ENCODE data around the gene C14orf180.

The C14orf180 gene

DNA sequence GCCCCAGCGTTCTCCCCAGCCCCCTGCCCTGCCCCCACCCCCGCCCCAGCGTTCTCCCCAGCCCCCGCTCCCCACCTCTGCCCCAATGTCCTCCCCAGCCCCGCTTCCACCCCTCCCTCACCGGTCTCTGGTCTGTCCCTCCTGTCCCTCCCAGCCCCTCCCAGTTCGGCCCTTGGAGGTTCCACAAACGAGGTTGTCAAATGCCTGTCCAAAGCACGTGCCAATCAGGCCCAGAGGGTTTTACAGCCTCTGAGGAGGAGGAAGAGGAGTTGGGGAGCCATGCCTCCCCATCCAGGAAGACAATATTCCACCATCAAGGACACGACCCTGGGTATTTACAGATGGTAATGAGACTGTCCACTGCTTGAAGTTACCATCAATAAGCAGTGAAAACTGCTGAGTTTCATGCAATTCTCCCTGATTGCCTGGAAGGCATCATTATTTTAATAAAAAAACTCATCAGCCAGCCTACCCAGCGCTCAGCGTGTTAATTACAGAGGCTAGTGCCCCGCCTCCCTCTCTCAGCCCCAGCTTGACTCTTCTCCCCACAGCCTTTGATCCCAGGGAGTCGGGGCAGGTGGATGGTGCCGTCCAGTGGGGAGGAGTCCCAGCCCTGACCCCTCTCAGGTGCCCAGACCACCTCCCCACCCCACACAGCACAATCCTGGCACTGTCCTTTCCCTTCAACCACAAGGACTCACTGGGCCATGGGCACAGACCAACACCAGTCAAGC lies 30.6 kb upstream of the C14orf180 start:
- Histone ChIP-seq H2AFZ (ENCODE audit: low read depth, low read length) (no peak overlapping the region), H3K79me2 (ENCODE audit: low read length) (no peaks in the 10 kb centered on the region), H3K36me3 (replicated peaks; ENCODE audit: low read depth, low read length) (no peaks in the 10 kb centered on the region), H3K27ac (ENCODE audit: low read length) (no peak overlapping the region), H3K4me1 (ENCODE audit: low read length) (no peaks in the 10 kb centered on the region), H3K4me2 (ENCODE audit: low read length) (no peak overlapping the region), H3K27me3 (ENCODE audit: low read depth, low read length) (peaks cover 13% of the 10 kb centered on the region; the same call in 1 of the 2 replicates), H3K9ac (ENCODE audit: low read length) (no peak overlapping the region), H3K9me3 (ENCODE audit: insufficient read depth, low read length) (no peaks in the 10 kb centered on the region), H3K4me3 (ENCODE audit: low read length) (no peak overlapping the region), H4K20me1 (ENCODE audit: insufficient read depth, low read length) (no peaks in the 10 kb centered on the region)
- TF ChIP-seq, protein P1, sequence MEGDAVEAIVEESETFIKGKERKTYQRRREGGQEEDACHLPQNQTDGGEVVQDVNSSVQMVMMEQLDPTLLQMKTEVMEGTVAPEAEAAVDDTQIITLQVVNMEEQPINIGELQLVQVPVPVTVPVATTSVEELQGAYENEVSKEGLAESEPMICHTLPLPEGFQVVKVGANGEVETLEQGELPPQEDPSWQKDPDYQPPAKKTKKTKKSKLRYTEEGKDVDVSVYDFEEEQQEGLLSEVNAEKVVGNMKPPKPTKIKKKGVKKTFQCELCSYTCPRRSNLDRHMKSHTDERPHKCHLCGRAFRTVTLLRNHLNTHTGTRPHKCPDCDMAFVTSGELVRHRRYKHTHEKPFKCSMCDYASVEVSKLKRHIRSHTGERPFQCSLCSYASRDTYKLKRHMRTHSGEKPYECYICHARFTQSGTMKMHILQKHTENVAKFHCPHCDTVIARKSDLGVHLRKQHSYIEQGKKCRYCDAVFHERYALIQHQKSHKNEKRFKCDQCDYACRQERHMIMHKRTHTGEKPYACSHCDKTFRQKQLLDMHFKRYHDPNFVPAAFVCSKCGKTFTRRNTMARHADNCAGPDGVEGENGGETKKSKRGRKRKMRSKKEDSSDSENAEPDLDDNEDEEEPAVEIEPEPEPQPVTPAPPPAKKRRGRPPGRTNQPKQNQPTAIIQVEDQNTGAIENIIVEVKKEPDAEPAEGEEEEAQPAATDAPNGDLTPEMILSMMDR (IDR thresholded peaks at IDR 0.05; ENCODE audit: low read depth, low read length), result no peak
- TF ChIP-seq EZH2phosphoT487 (IDR thresholded peaks at IDR 0.05; ENCODE audit: low read depth), result no peak

GRCh38 chr14:104549536-104550339 lies 29.8 kb upstream of the C14orf180 start:
- H3K27ac ChIP-seq (ENCODE audit: low read length), result no peak overlapping the region
- H3K9ac ChIP-seq (ENCODE audit: low read length), result no peak overlapping the region
- H3K36me3 ChIP-seq (replicated peaks; ENCODE audit: low read depth, low read length), result no peaks in the 10 kb centered on the region
- H3K4me3 ChIP-seq (ENCODE audit: low read length), result no peak overlapping the region
- H3K4me1 ChIP-seq (ENCODE audit: low read length), result no peaks in the 10 kb centered on the region
- H2AFZ ChIP-seq (ENCODE audit: low read depth, low read length), result no peak overlapping the region
- no peaks in the 10 kb centered on the region for H4K20me1 ChIP-seq (ENCODE audit: insufficient read depth, low read length)
- no peak overlapping the region for H3K4me2 ChIP-seq (ENCODE audit: low read length)
- TF ChIP-seq EZH2phosphoT487 (IDR thresholded peaks at IDR 0.05; ENCODE audit: low read depth), result no peak
- no peaks in the 10 kb centered on the region for H3K79me2 ChIP-seq (ENCODE audit: low read length)
- peaks cover 13% of the 10 kb centered on the region; the same call in 1 of the 2 replicates for H3K27me3 ChIP-seq (ENCODE audit: low read depth, low read length)
- H3K9me3 ChIP-seq (ENCODE audit: insufficient read depth, low read length), result no peaks in the 10 kb centered on the region

DNA sequence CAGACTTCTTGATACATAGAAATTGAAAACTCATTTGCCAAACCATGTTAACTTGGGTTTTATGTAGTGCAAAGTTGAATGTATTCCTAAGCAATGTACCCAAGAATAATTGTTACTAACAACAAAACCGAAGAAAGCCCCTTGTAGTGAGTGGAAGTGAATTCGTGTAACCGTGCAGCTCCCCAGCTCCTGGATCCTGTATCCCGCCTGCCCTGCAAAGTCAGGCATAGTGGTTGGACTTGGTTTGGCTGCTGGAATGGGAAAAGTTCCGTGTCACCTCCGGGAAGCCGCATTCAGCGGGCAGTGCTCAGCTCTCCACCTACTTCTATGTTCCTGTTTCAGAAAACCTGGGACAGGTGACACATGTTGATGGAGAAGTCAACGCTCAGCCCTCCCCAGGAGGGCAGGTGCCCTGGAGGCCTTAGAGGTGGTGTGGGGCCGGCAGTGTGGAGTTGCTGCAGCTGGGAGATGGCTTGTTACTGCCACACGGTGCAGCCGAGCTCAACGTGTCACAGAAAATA lies 29.2 kb upstream of the C14orf180 start:
- no peaks in the 10 kb centered on the region for H3K36me3 ChIP-seq (replicated peaks; ENCODE audit: low read depth, low read length)
- H3K79me2 ChIP-seq (ENCODE audit: low read length), result no peaks in the 10 kb centered on the region
- H3K4me1 ChIP-seq (ENCODE audit: low read length), result no peaks in the 10 kb centered on the region
- TF ChIP-seq, protein P1 (IDR thresholded peaks at IDR 0.05; ENCODE audit: low read depth, low read length), result no peak
- TF ChIP-seq EZH2phosphoT487 (IDR thresholded peaks at IDR 0.05; ENCODE audit: low read depth), result no peak
- H4K20me1 ChIP-seq (ENCODE audit: insufficient read depth, low read length), result no peaks in the 10 kb centered on the region
- H3K4me2 ChIP-seq (ENCODE audit: low read length), result no peak overlapping the region
- peaks cover 13% of the 10 kb centered on the region; the same call in 1 of the 2 replicates for H3K27me3 ChIP-seq (ENCODE audit: low read depth, low read length)
- H3K4me3 ChIP-seq (ENCODE audit: low read length), result no peak overlapping the region
- no peak overlapping the region for H3K27ac ChIP-seq (ENCODE audit: low read length)
- no peaks in the 10 kb centered on the region for H3K9me3 ChIP-seq (ENCODE audit: insufficient read depth, low read length)
- no peak overlapping the region for H3K9ac ChIP-seq (ENCODE audit: low read length)
- no peak overlapping the region for H2AFZ ChIP-seq (ENCODE audit: low read depth, low read length)

- H2AFZ ChIP-seq (ENCODE audit: low read depth, low read length), result no peak overlapping the region
- no peaks in the 10 kb centered on the region for H4K20me1 ChIP-seq (ENCODE audit: insufficient read depth, low read length)
- H3K4me2 ChIP-seq (ENCODE audit: low read length), result no peak overlapping the region
- H3K27me3 ChIP-seq (ENCODE audit: low read depth, low read length), result peaks cover 13% of the 10 kb centered on the region; the same call in 1 of the 2 replicates
- H3K9ac ChIP-seq (ENCODE audit: low read length), result no peak overlapping the region
- H3K9me3 ChIP-seq (ENCODE audit: insufficient read depth, low read length), result no peaks in the 10 kb centered on the region
- no peak overlapping the region for H3K27ac ChIP-seq (ENCODE audit: low read length)
- no peaks in the 10 kb centered on the region for H3K4me1 ChIP-seq (ENCODE audit: low read length)
- no peak overlapping the region for H3K4me3 ChIP-seq (ENCODE audit: low read length)
- no peaks in the 10 kb centered on the region for H3K36me3 ChIP-seq (replicated peaks; ENCODE audit: low read depth, low read length)
- no peak for TF ChIP-seq EZH2phosphoT487 (IDR thresholded peaks at IDR 0.05; ENCODE audit: low read depth)
- TF ChIP-seq, protein P1 (IDR thresholded peaks at IDR 0.05; ENCODE audit: low read depth, low read length), result no peak
- no peaks in the 10 kb centered on the region for H3K79me2 ChIP-seq (ENCODE audit: low read length)
These were observed 28.5 kb upstream of the C14orf180 start for GRCh38 chr14:104550861-104551728.

All from OCI-LY3 (cell line).